Caco-2 (cell line): Measurements from ENCODE around the gene PGA3. TPM values are rescaled to one million over a fixed set of nuclear protein-coding genes. Genes with fewer than 3 reads are reported as not detected.
"Not testable (repeated sequence)": the region's sequence is repeated elsewhere in the genome, so short reads cannot be mapped to it uniquely, and the experiment has no call there.

Experiments used
- BruUV-seq: library from RNA; stranded (reverse); fragments of 400-500 nt; replicated peaks from 2 replicates; lab custom pipeline; 2021; lab: Mats Ljungman, UMichigan
- CTCF ChIA-PET: fragments of 300-600 bp; sonication (Branson Sonifier 250); formaldehyde crosslinking; loops from one replicate; lab custom pipeline; 2022; ENCODE audit warnings: antibody characterized with exemption; lab: Charles Lee
- POLR2A ChIA-PET: fragments of 300-600 bp; sonication (Branson Sonifier 250); formaldehyde crosslinking; loops from one replicate; lab custom pipeline; 2022; ENCODE audit warnings: antibody characterized with exemption; lab: Charles Lee
- DNase-seq, 2 experiments: peaks; one replicate each; pipeline versions ENCODE4 v3.0.0 to v3.0.0-alpha.2; 2020 to 2022
- H3K27me3 ChIP-seq: replicated peaks from 2 replicates; pipeline ENCODE4 v1.6.0; 2011; ENCODE audit warnings: low read length; ENCODE audit not compliant: control insufficient read depth, insufficient read depth
- H3K36me3 ChIP-seq: 2 replicates; pipeline ENCODE4 v1.5.1; 2011; ENCODE audit warnings: low read length; ENCODE audit not compliant: control insufficient read depth, insufficient read depth
- H3K4me1 ChIP-seq: fragments of 250-450 bp; sonication (Bioruptor Pico); 2 replicates; pipeline ENCODE4 v1.5.1; 2020; ENCODE audit warnings: mild to moderate bottlenecking
- H3K4me3 ChIP-seq: 2 replicates; pipeline ENCODE4 v1.5.1; 2011; ENCODE audit warnings: low read depth, mild to moderate bottlenecking, control low read depth, low read length
- H3K9me3 ChIP-seq: fragments of 250-450 bp; sonication (Bioruptor Pico); 2 replicates; pipeline ENCODE4 v1.5.1; 2020; ENCODE audit warnings: mild to moderate bottlenecking, moderate library complexity
- H3K27ac Mint-ChIP-seq: one replicate; pipeline ENCODE4 v1.8.0; 2022; ENCODE audit warnings: mixed read lengths; ENCODE audit not compliant: unreplicated experiment
- H3K27me3 Mint-ChIP-seq: one replicate; pipeline ENCODE4 v1.8.0; 2022; ENCODE audit warnings: mixed read lengths; ENCODE audit not compliant: insufficient read depth, unreplicated experiment
- H3K36me3 Mint-ChIP-seq: one replicate; pipeline ENCODE4 v1.8.0; 2022; ENCODE audit warnings: mild to moderate bottlenecking, mixed read lengths; ENCODE audit not compliant: insufficient read depth, unreplicated experiment
- H3K4me1 Mint-ChIP-seq: one replicate; pipeline ENCODE4 v1.8.0; 2022; ENCODE audit warnings: low read depth, mixed read lengths; ENCODE audit not compliant: unreplicated experiment
- H3K4me3 Mint-ChIP-seq: one replicate; pipeline ENCODE4 v1.8.0; 2022; ENCODE audit warnings: mild to moderate bottlenecking, moderate library complexity, mixed read lengths; ENCODE audit not compliant: unreplicated experiment
- H3K9me3 Mint-ChIP-seq: one replicate; pipeline ENCODE4 v1.8.0; 2022; ENCODE audit warnings: mixed read lengths; ENCODE audit not compliant: unreplicated experiment
- intact Hi-C: fragments of 100-400 bp; cut with micrococcal nuclease; formaldehyde crosslinking; loops from one replicate; pipeline ENCODE4 v1.10.0; 2022; ENCODE audit not compliant: unreplicated experiment
- total RNA-seq: library from RNA; stranded (reverse); gene quantifications from 2 replicates; pipeline ENCODE4 v1.2.3, GENCODE V29; 2022

PGA3 gene
- total RNA-seq, 1 experiment from 2014 or later: not detected

GRCh38 chr11:61207636-61208310, 4.5 kb downstream of the PGA3 start:
- H3K4me1 Mint-ChIP-seq, H3K4me3 ChIP-seq, H3K27me3 Mint-ChIP-seq, BruUV-seq, H3K27me3 ChIP-seq, H3K4me1 ChIP-seq, H3K27ac Mint-ChIP-seq, H3K36me3 ChIP-seq, H3K9me3 ChIP-seq, intact Hi-C loops, CTCF ChIA-PET, DNase-seq, H3K9me3 Mint-ChIP-seq, POLR2A ChIA-PET, H3K4me3 Mint-ChIP-seq, H3K36me3 Mint-ChIP-seq: not testable (repeated sequence)

GRCh38 chr11:61210629-61211028, 7.3 kb downstream of the PGA3 start:
- H3K9me3 ChIP-seq, H3K27ac Mint-ChIP-seq, H3K36me3 ChIP-seq, H3K9me3 Mint-ChIP-seq, CTCF ChIA-PET, H3K27me3 ChIP-seq, H3K27me3 Mint-ChIP-seq, H3K4me3 Mint-ChIP-seq, BruUV-seq, DNase-seq, H3K4me3 ChIP-seq, H3K4me1 Mint-ChIP-seq, H3K4me1 ChIP-seq, POLR2A ChIA-PET, intact Hi-C loops, H3K36me3 Mint-ChIP-seq: not testable (repeated sequence)

GRCh38 chr11:61211327-61211952, 8.1 kb downstream of the PGA3 start:
- CTCF ChIA-PET, BruUV-seq, H3K4me1 Mint-ChIP-seq, H3K27ac Mint-ChIP-seq, H3K4me3 ChIP-seq, H3K9me3 ChIP-seq, intact Hi-C loops, H3K36me3 ChIP-seq, H3K4me1 ChIP-seq, POLR2A ChIA-PET, H3K36me3 Mint-ChIP-seq, H3K27me3 ChIP-seq, H3K4me3 Mint-ChIP-seq, H3K9me3 Mint-ChIP-seq, DNase-seq, H3K27me3 Mint-ChIP-seq: not testable (repeated sequence)

- H3K27ac Mint-ChIP-seq, H3K9me3 Mint-ChIP-seq, H3K27me3 Mint-ChIP-seq, H3K4me1 Mint-ChIP-seq, H3K9me3 ChIP-seq, H3K27me3 ChIP-seq, H3K36me3 ChIP-seq, H3K4me3 Mint-ChIP-seq, CTCF ChIA-PET, H3K36me3 Mint-ChIP-seq, H3K4me1 ChIP-seq, BruUV-seq, intact Hi-C loops, POLR2A ChIA-PET, DNase-seq, H3K4me3 ChIP-seq: not testable (repeated sequence)
These were observed 8.9 kb downstream of the PGA3 start for GRCh38 chr11:61212202-61212601.

GRCh38 chr11:61213711-61214324, 10.5 kb downstream of the PGA3 start:
- intact Hi-C loops: not testable (repeated sequence)

GRCh38 chr11:61218306-61218705, 15.0 kb downstream of the PGA3 start:
- not testable (repeated sequence) for H3K27ac Mint-ChIP-seq

More at GRCh38 chr11:61213711-61214324, 10.5 kb downstream of the PGA3 start:
- H3K36me3 Mint-ChIP-seq, H3K9me3 Mint-ChIP-seq, H3K9me3 ChIP-seq, CTCF ChIA-PET, BruUV-seq, H3K4me1 ChIP-seq, H3K4me3 Mint-ChIP-seq, H3K27me3 Mint-ChIP-seq, DNase-seq, H3K4me3 ChIP-seq, POLR2A ChIA-PET, H3K4me1 Mint-ChIP-seq, H3K36me3 ChIP-seq, H3K27ac Mint-ChIP-seq, H3K27me3 ChIP-seq: not testable (repeated sequence)

GRCh38 chr11:61219016-61219415, 15.7 kb downstream of the PGA3 start:
- H3K27me3 Mint-ChIP-seq, H3K27ac Mint-ChIP-seq, BruUV-seq, H3K9me3 ChIP-seq, H3K36me3 ChIP-seq, H3K9me3 Mint-ChIP-seq, H3K4me1 ChIP-seq, POLR2A ChIA-PET, H3K27me3 ChIP-seq, intact Hi-C loops, H3K4me3 ChIP-seq, CTCF ChIA-PET, H3K4me1 Mint-ChIP-seq, H3K4me3 Mint-ChIP-seq, H3K36me3 Mint-ChIP-seq: not testable (repeated sequence)
- peak in 1 of 2 experiments; percentile 3 for DNase-seq

More at GRCh38 chr11:61218306-61218705, 15.0 kb downstream of the PGA3 start:
- H3K4me1 ChIP-seq, DNase-seq, H3K9me3 Mint-ChIP-seq, POLR2A ChIA-PET, CTCF ChIA-PET, H3K9me3 ChIP-seq, H3K4me1 Mint-ChIP-seq, H3K27me3 ChIP-seq, H3K36me3 ChIP-seq, H3K27me3 Mint-ChIP-seq, H3K36me3 Mint-ChIP-seq, BruUV-seq, H3K4me3 Mint-ChIP-seq, intact Hi-C loops, H3K4me3 ChIP-seq: not testable (repeated sequence)
